Measurements from ENCODE around the gene ADAR.
"Not testable (repeated sequence)": the region's sequence is repeated elsewhere in the genome, so short reads cannot be mapped to it uniquely, and the experiment has no call there.

Gene ADAR

GRCh38 chr1:154607609-154608396 is at the start of gene ADAR:
Gene ADAR (minus strand): TSS chr1:154608186. CDS start chr1:154608006, 180 bp downstream.
- H3K4me3 ChIP-seq (ENCODE audit: low read length): peak within 1 kb of the TSS; percentile 97
- no peaks in the 10 kb centered on the region for H3K27me3 ChIP-seq (ENCODE audit: control insufficient read depth, insufficient read depth, low read length)
- H3K4me1 ChIP-seq (ENCODE audit: control insufficient read depth, insufficient read depth, low read length): peaks cover 12% of the 10 kb centered on the region
- peak within 1 kb of the TSS; percentile 97 for H3K9ac ChIP-seq (ENCODE audit: low read length)
- no peaks in the 10 kb centered on the region for H3K36me3 ChIP-seq (ENCODE audit: control insufficient read depth, insufficient read depth, low read length)
- H3K9me3 ChIP-seq (ENCODE audit: control insufficient read depth, low read length): no peaks in the 10 kb centered on the region

- H3K9me3 ChIP-seq (ENCODE audit: control insufficient read depth, low read length): no peaks in the 10 kb centered on the region
- no peaks in the 10 kb centered on the region for H3K4me1 ChIP-seq (ENCODE audit: control insufficient read depth, insufficient read depth, low read length)
- no peak overlapping the region for H3K9ac ChIP-seq (ENCODE audit: low read length)
- peaks cover 11% of the 10 kb centered on the region for H3K27me3 ChIP-seq (ENCODE audit: control insufficient read depth, insufficient read depth, low read length)
- H3K36me3 ChIP-seq (ENCODE audit: control insufficient read depth, insufficient read depth, low read length): no peaks in the 10 kb centered on the region
- no peak overlapping the region for H3K4me3 ChIP-seq (ENCODE audit: low read length)
These were observed 49.6 kb upstream of the ADAR start for GRCh38 chr1:154657556-154657955.

- Histone ChIP-seq H3K9me3 (ENCODE audit: control insufficient read depth, low read length) (no peaks in the 10 kb centered on the region), H3K9ac (ENCODE audit: low read length) (no peak overlapping the region), H3K27me3 (ENCODE audit: control insufficient read depth, insufficient read depth, low read length) (peaks cover 5% of the 10 kb centered on the region), H3K4me1 (ENCODE audit: control insufficient read depth, insufficient read depth, low read length) (no peaks in the 10 kb centered on the region), H3K36me3 (ENCODE audit: control insufficient read depth, insufficient read depth, low read length) (no peaks in the 10 kb centered on the region), H3K4me3 (ENCODE audit: low read length) (no peak overlapping the region)
These were observed 44.9 kb upstream of the ADAR start for GRCh38 chr1:154652893-154653292.

GRCh38 chr1:154644724-154645123 is 36.7 kb upstream of the ADAR start:
- not testable (repeated sequence) for H3K4me1 ChIP-seq (ENCODE audit: control insufficient read depth, insufficient read depth, low read length); H3K9ac ChIP-seq (ENCODE audit: low read length); H3K9me3 ChIP-seq (ENCODE audit: control insufficient read depth, low read length)

GRCh38 chr1:154641534-154641933 is 33.5 kb upstream of the ADAR start:
- Histone ChIP-seq H3K27me3 (ENCODE audit: control insufficient read depth, insufficient read depth, low read length) (no peaks in the 10 kb centered on the region), H3K4me3 (ENCODE audit: low read length) (no peak overlapping the region), H3K9me3 (ENCODE audit: control insufficient read depth, low read length) (no peaks in the 10 kb centered on the region), H3K9ac (ENCODE audit: low read length) (no peak overlapping the region), H3K4me1 (ENCODE audit: control insufficient read depth, insufficient read depth, low read length) (no peaks in the 10 kb centered on the region), H3K36me3 (ENCODE audit: control insufficient read depth, insufficient read depth, low read length) (no peaks in the 10 kb centered on the region)

More at GRCh38 chr1:154644724-154645123, 36.7 kb upstream of the ADAR start:
- not testable (repeated sequence) for H3K27me3 ChIP-seq (ENCODE audit: control insufficient read depth, insufficient read depth, low read length); H3K36me3 ChIP-seq (ENCODE audit: control insufficient read depth, insufficient read depth, low read length); H3K4me3 ChIP-seq (ENCODE audit: low read length)

GRCh38 chr1:154639876-154640275 is 31.9 kb upstream of the ADAR start:
- no peaks in the 10 kb centered on the region for H3K9me3 ChIP-seq (ENCODE audit: control insufficient read depth, low read length)
- no peak overlapping the region for H3K4me3 ChIP-seq (ENCODE audit: low read length)
- no peak overlapping the region for H3K9ac ChIP-seq (ENCODE audit: low read length)
- H3K36me3 ChIP-seq (ENCODE audit: control insufficient read depth, insufficient read depth, low read length): no peaks in the 10 kb centered on the region
- peaks cover 4% of the 10 kb centered on the region for H3K27me3 ChIP-seq (ENCODE audit: control insufficient read depth, insufficient read depth, low read length)
- H3K4me1 ChIP-seq (ENCODE audit: control insufficient read depth, insufficient read depth, low read length): no peaks in the 10 kb centered on the region

GRCh38 chr1:154635171-154635570 is 27.2 kb upstream of the ADAR start:
- Histone ChIP-seq H3K27me3 (ENCODE audit: control insufficient read depth, insufficient read depth, low read length) (peaks cover 4% of the 10 kb centered on the region), H3K9ac (ENCODE audit: low read length) (no peak overlapping the region), H3K36me3 (ENCODE audit: control insufficient read depth, insufficient read depth, low read length) (no peaks in the 10 kb centered on the region), H3K4me3 (ENCODE audit: low read length) (no peak overlapping the region), H3K9me3 (ENCODE audit: control insufficient read depth, low read length) (no peaks in the 10 kb centered on the region), H3K4me1 (ENCODE audit: control insufficient read depth, insufficient read depth, low read length) (no peaks in the 10 kb centered on the region)

- no peak overlapping the region for H3K9ac ChIP-seq (ENCODE audit: low read length)
- H3K36me3 ChIP-seq (ENCODE audit: control insufficient read depth, insufficient read depth, low read length): no peaks in the 10 kb centered on the region
- H3K4me3 ChIP-seq (ENCODE audit: low read length): no peak overlapping the region
- no peaks in the 10 kb centered on the region for H3K9me3 ChIP-seq (ENCODE audit: control insufficient read depth, low read length)
- no peaks in the 10 kb centered on the region for H3K27me3 ChIP-seq (ENCODE audit: control insufficient read depth, insufficient read depth, low read length)
- H3K4me1 ChIP-seq (ENCODE audit: control insufficient read depth, insufficient read depth, low read length): peaks cover 9% of the 10 kb centered on the region
These were observed 21.7 kb upstream of the ADAR start for GRCh38 chr1:154629675-154630073.

- no peak overlapping the region for H3K9ac ChIP-seq (ENCODE audit: low read length)
- no peaks in the 10 kb centered on the region for H3K9me3 ChIP-seq (ENCODE audit: control insufficient read depth, low read length)
- H3K27me3 ChIP-seq (ENCODE audit: control insufficient read depth, insufficient read depth, low read length): no peaks in the 10 kb centered on the region
- peaks cover 9% of the 10 kb centered on the region for H3K4me1 ChIP-seq (ENCODE audit: control insufficient read depth, insufficient read depth, low read length)
- H3K4me3 ChIP-seq (ENCODE audit: low read length): no peak overlapping the region
- H3K36me3 ChIP-seq (ENCODE audit: control insufficient read depth, insufficient read depth, low read length): no peaks in the 10 kb centered on the region
These were observed 21.2 kb upstream of the ADAR start for GRCh38 chr1:154629061-154629674.

GRCh38 chr1:154628121-154628405 is 20.1 kb upstream of the ADAR start:
- Histone ChIP-seq H3K36me3 (ENCODE audit: control insufficient read depth, insufficient read depth, low read length) (no peaks in the 10 kb centered on the region), H3K9ac (ENCODE audit: low read length) (peak overlapping the region; percentile 91), H3K27me3 (ENCODE audit: control insufficient read depth, insufficient read depth, low read length) (no peaks in the 10 kb centered on the region), H3K4me3 (ENCODE audit: low read length) (peak overlapping the region; percentile 94), H3K9me3 (ENCODE audit: control insufficient read depth, low read length) (no peaks in the 10 kb centered on the region), H3K4me1 (ENCODE audit: control insufficient read depth, insufficient read depth, low read length) (peaks cover 9% of the 10 kb centered on the region)

- peak overlapping the region; percentile 94 for H3K4me3 ChIP-seq (ENCODE audit: low read length)
- H3K36me3 ChIP-seq (ENCODE audit: control insufficient read depth, insufficient read depth, low read length): no peaks in the 10 kb centered on the region
- peak overlapping the region; percentile 91 for H3K9ac ChIP-seq (ENCODE audit: low read length)
- H3K27me3 ChIP-seq (ENCODE audit: control insufficient read depth, insufficient read depth, low read length): no peaks in the 10 kb centered on the region
- H3K9me3 ChIP-seq (ENCODE audit: control insufficient read depth, low read length): no peaks in the 10 kb centered on the region
- peaks cover 9% of the 10 kb centered on the region for H3K4me1 ChIP-seq (ENCODE audit: control insufficient read depth, insufficient read depth, low read length)
These were observed 19.5 kb upstream of the ADAR start for GRCh38 chr1:154627257-154628120.

Measured in mucosa of stomach (tissue), 1 donor.